H9 (cell line): ENCODE measurements around the gene UBTF. TPM values are rescaled to one million over a fixed set of nuclear protein-coding genes. Genes with fewer than 3 reads are reported as not detected.

Source experiments
- DNase-seq: peaks from one replicate; pipeline ENCODE4 v3.0.0-alpha.2; 2017
- H2AFZ ChIP-seq: one replicate; pipeline ENCODE4 v1.6.1; 2013; ENCODE audit warnings: mild to moderate bottlenecking, low read length, control low read depth, moderate library complexity
- H2AK5ac ChIP-seq: 2 replicates; pipeline ENCODE4 v1.6.1; 2013; ENCODE audit warnings: low read length, control low read depth, mixed read lengths; ENCODE audit not compliant: insufficient read length
- H2BK120ac ChIP-seq: one replicate; pipeline ENCODE4 v1.6.1; 2013; ENCODE audit warnings: low read depth, mild to moderate bottlenecking, low read length, control low read depth, inconsistent platforms; ENCODE audit not compliant: poor library complexity, severe bottlenecking
- H2BK12ac ChIP-seq: 2 replicates; pipeline ENCODE4 v1.6.1; 2013; ENCODE audit warnings: low read length, control low read depth, mixed read lengths, low read depth; ENCODE audit not compliant: insufficient read length
- H2BK15ac ChIP-seq: 2 replicates; pipeline ENCODE4 v1.6.1; 2013; ENCODE audit warnings: low read depth, low read length, control low read depth
- H2BK20ac ChIP-seq: one replicate; pipeline ENCODE4 v1.6.1; 2013; ENCODE audit warnings: low read depth, mild to moderate bottlenecking, low read length, control low read depth, inconsistent platforms; ENCODE audit not compliant: poor library complexity, severe bottlenecking
- H2BK5ac ChIP-seq: 2 replicates; pipeline ENCODE4 v1.6.1; 2013; ENCODE audit warnings: low read length, control low read depth, mixed read lengths; ENCODE audit not compliant: insufficient read length
- H3K14ac ChIP-seq: 2 replicates; pipeline ENCODE4 v1.6.1; 2013; ENCODE audit warnings: low read length, control low read depth; ENCODE audit not compliant: insufficient read depth
- H3K18ac ChIP-seq: 2 replicates; pipeline ENCODE4 v1.6.1; 2013; ENCODE audit warnings: low read depth, mild to moderate bottlenecking, mixed read lengths, low read length, control low read depth; ENCODE audit not compliant: insufficient read length
- H3K23ac ChIP-seq: 2 replicates; pipeline ENCODE4 v1.6.1; 2013; ENCODE audit warnings: low read length, control low read depth, mixed read lengths, low read depth; ENCODE audit not compliant: insufficient read length
- H3K23me2 ChIP-seq: 2 replicates; pipeline ENCODE4 v1.6.1; 2013; ENCODE audit warnings: low read depth, mild to moderate bottlenecking, mixed read lengths, low read length, control low read depth; ENCODE audit not compliant: insufficient read length, poor library complexity, severe bottlenecking
- H3K27ac ChIP-seq: 2 replicates; pipeline ENCODE4 v1.5.1; 2013; ENCODE audit warnings: low read length, control low read depth, mixed read lengths, low read depth; ENCODE audit not compliant: insufficient read length
- H3K27me3 ChIP-seq: 2 replicates; pipeline ENCODE4 v1.6.1; 2013; ENCODE audit warnings: low read length, control low read depth, inconsistent platforms; ENCODE audit not compliant: insufficient read depth
- H3K4ac ChIP-seq: 2 replicates; pipeline ENCODE4 v1.6.1; 2013; ENCODE audit warnings: low read depth, mild to moderate bottlenecking, control low read depth, inconsistent platforms, low read length, moderate library complexity
- H3K4me1 ChIP-seq: 2 replicates; pipeline ENCODE4 v1.6.1; 2013; ENCODE audit warnings: low read length, control low read depth, inconsistent platforms; ENCODE audit not compliant: insufficient read depth
- H3K4me2 ChIP-seq: 2 replicates; pipeline ENCODE4 v1.6.1; 2013; ENCODE audit warnings: low read length, control low read depth, mixed read lengths; ENCODE audit not compliant: insufficient read length, insufficient read depth
- H3K56ac ChIP-seq: 2 replicates; pipeline ENCODE4 v1.6.1; 2013; ENCODE audit warnings: low read depth, mild to moderate bottlenecking, mixed read lengths, low read length, control low read depth; ENCODE audit not compliant: insufficient read length
- H3K79me1 ChIP-seq: 2 replicates; pipeline ENCODE4 v1.6.1; 2013; ENCODE audit warnings: low read depth, mild to moderate bottlenecking, moderate library complexity, low read length, control low read depth, inconsistent platforms; ENCODE audit not compliant: insufficient read depth, poor library complexity, severe bottlenecking
- H3K79me2 ChIP-seq: 2 replicates; pipeline ENCODE4 v1.6.1; 2013; ENCODE audit warnings: low read length, control low read depth, inconsistent platforms; ENCODE audit not compliant: insufficient read depth
- H3K9ac ChIP-seq: 2 replicates; pipeline ENCODE4 v1.6.1; 2013; ENCODE audit warnings: low read length, control low read depth, mixed read lengths; ENCODE audit not compliant: insufficient read length; ENCODE audit errors: extremely low read depth
- H3K9me3 ChIP-seq: one replicate; pipeline ENCODE4 v1.6.1; 2013; ENCODE audit warnings: low read depth, low read length, inconsistent platforms; ENCODE audit not compliant: control insufficient read depth
- H3T11ph ChIP-seq: one replicate; pipeline ENCODE4 v1.6.1; 2013; ENCODE audit warnings: mild to moderate bottlenecking, low read length, control low read depth, inconsistent platforms
- H4K20me1 ChIP-seq: one replicate; pipeline ENCODE4 v1.6.1; 2013; ENCODE audit not compliant: control insufficient read depth, insufficient read length, insufficient read depth
- H4K5ac ChIP-seq: 2 replicates; pipeline ENCODE4 v1.6.1; 2013; ENCODE audit warnings: low read depth, mild to moderate bottlenecking, mixed read lengths, low read length, control low read depth; ENCODE audit not compliant: insufficient read length
- H4K8ac ChIP-seq: replicated peaks from 2 replicates; pipeline ENCODE4 v1.6.1; 2013; ENCODE audit warnings: low read length, control low read depth, mixed read lengths, low read depth; ENCODE audit not compliant: insufficient read length
- H4K91ac ChIP-seq: 2 replicates; pipeline ENCODE4 v1.6.1; 2013; ENCODE audit warnings: low read depth, mild to moderate bottlenecking, moderate library complexity, mixed read lengths, low read length, control low read depth; ENCODE audit not compliant: insufficient read length
- H3K27ac Mint-ChIP-seq, 3 experiments: 2 replicates in 2 of 3; 3 replicates in 1 of 3; pipeline ENCODE4 v1.8.0; 2020 to 2021; ENCODE audit warnings: mixed read lengths in 3 of 3, mild to moderate bottlenecking in 1 of 3, moderate library complexity in 1 of 3
- H3K27me3 Mint-ChIP-seq: 2 replicates; pipeline ENCODE4 v1.8.0; 2021; ENCODE audit warnings: low read depth, mild to moderate bottlenecking, moderate library complexity, mixed read lengths
- H3K36me3 Mint-ChIP-seq, 3 experiments: 2 replicates in 2 of 3; 3 replicates in 1 of 3; pipeline ENCODE4 v1.8.0; 2020 to 2021; ENCODE audit warnings: low read depth in 3 of 3, mixed read lengths in 3 of 3; ENCODE audit not compliant: insufficient read depth in 1 of 3
- H3K4me1 Mint-ChIP-seq, 2 experiments: 2 replicates each; pipeline ENCODE4 v1.8.0; 2020; ENCODE audit warnings: mixed read lengths in 2 of 2
- H3K4me3 Mint-ChIP-seq, 2 experiments: 2 replicates in 1 of 2; 3 replicates in 1 of 2; pipeline ENCODE4 v1.8.0; 2020 to 2021; ENCODE audit warnings: mild to moderate bottlenecking in 2 of 2, mixed read lengths in 2 of 2, moderate library complexity in 1 of 2
- H3K9me3 Mint-ChIP-seq, 2 experiments: 2 replicates in 1 of 2; 3 replicates in 1 of 2; pipeline ENCODE4 v1.8.0; 2020; ENCODE audit warnings: mild to moderate bottlenecking in 2 of 2, mixed read lengths in 2 of 2, moderate library complexity in 1 of 2
- WGBS: extraction: QIAGEN DNeasy Blood & Tissue Kit; methylation state at CpG from one replicate; pipeline ENCODE4 v1.1.7; 2013; ENCODE audit warnings: missing lambda C conversion rate, low lambda C conversion rate, mixed read lengths; ENCODE audit not compliant: insufficient read length; ENCODE audit errors: extremely low coverage; 5-methylcytosine and 5-hydroxymethylcytosine counted together
- total RNA-seq: library from RNA; stranded (reverse); gene quantifications from 2 replicates; pipeline ENCODE4 v1.2.1, GENCODE V29; 2021
- TF ChIP-seq, protein P1 (sequence below): fragments of 200-600 bp; sonication (generic); conservative IDR thresholded peaks from 3 replicates; pipeline ENCODE4 v1.8.0; 2021; ENCODE audit warnings: antibody characterized with exemption, mild to moderate bottlenecking

The UBTF gene
- total RNA-seq, 1 experiment from 2014 or later = 151 TPM

DNA sequence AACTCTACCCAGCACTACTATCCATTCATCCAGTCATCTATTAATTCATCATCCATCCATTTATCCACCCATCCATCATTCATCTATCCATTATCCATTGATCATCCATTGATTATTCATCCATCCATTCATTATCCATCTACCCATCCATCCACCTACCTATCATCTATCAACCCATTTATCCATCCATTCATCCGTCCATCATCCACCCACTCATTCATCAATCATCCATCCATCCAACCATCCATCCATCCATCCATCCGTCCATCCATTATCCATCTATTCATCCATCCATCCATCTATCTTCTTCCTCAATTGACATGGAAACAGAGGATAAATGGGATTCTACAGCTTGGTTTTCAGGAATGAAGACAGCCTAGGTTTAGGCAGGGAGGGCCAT lies 36.4 kb upstream of the UBTF start:
- Histone ChIP-seq H2AFZ (no peak overlapping the region), H3K4ac (no peak overlapping the region), H3K4me2 (no peak overlapping the region), H3K18ac (no peak overlapping the region), H2BK12ac (no peak overlapping the region), H2BK20ac (no peak overlapping the region), H3K23ac (no peak overlapping the region), H3K56ac (no peak overlapping the region), H4K5ac (no peak overlapping the region), H2BK120ac (no peak overlapping the region), H2BK5ac (no peak overlapping the region), H4K8ac (no peak overlapping the region), H3K27ac (no peak overlapping the region), H3K9me3 (no peaks in the 10 kb centered on the region), H4K91ac (no peak overlapping the region), H3K27me3 (no peaks in the 10 kb centered on the region), H3K79me1 (no peaks in the 10 kb centered on the region), H2BK15ac (no peak overlapping the region), H4K20me1 (no peaks in the 10 kb centered on the region), H3K9ac (no peak overlapping the region), H3K14ac (no peak overlapping the region), H3T11ph (no peak overlapping the region), H3K4me1 (no peaks in the 10 kb centered on the region), H3K23me2 (no peaks in the 10 kb centered on the region), H2AK5ac (no peak overlapping the region), H3K79me2 (no peaks in the 10 kb centered on the region)
- 100% methylated on average over 2 of the region's 2 CpGs for WGBS
- TF ChIP-seq, protein P1, sequence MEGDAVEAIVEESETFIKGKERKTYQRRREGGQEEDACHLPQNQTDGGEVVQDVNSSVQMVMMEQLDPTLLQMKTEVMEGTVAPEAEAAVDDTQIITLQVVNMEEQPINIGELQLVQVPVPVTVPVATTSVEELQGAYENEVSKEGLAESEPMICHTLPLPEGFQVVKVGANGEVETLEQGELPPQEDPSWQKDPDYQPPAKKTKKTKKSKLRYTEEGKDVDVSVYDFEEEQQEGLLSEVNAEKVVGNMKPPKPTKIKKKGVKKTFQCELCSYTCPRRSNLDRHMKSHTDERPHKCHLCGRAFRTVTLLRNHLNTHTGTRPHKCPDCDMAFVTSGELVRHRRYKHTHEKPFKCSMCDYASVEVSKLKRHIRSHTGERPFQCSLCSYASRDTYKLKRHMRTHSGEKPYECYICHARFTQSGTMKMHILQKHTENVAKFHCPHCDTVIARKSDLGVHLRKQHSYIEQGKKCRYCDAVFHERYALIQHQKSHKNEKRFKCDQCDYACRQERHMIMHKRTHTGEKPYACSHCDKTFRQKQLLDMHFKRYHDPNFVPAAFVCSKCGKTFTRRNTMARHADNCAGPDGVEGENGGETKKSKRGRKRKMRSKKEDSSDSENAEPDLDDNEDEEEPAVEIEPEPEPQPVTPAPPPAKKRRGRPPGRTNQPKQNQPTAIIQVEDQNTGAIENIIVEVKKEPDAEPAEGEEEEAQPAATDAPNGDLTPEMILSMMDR = no peak
- Mint-ChIP-seq H3K36me3 (no peaks in the 10 kb centered on the region), H3K4me3 (no peak overlapping the region), H3K4me1 (peaks cover 0 to 10% of the 10 kb centered on the region in 2 experiments; a peak in 2 of 4 replicates), H3K9me3 (no peaks in the 10 kb centered on the region), H3K27me3 (peaks cover 9% of the 10 kb centered on the region), H3K27ac (no peak overlapping the region)
- no peak for DNase-seq
